A673 (cell line): Measurements from ENCODE around the gene NKX1-1.

Experiments
- EZH2 ChIP-seq: fragments of 200-600 bp; sonication (generic); IDR thresholded peaks from 2 replicates; pipeline ENCODE4 v1.6.1; 2017; ENCODE audit warnings: borderline replicate concordance, low read depth, mild to moderate bottlenecking, mixed read lengths, antibody characterized with exemption, low read length; ENCODE audit not compliant: poor library complexity, severe bottlenecking
- TF ChIP-seq, protein P1 (sequence below): fragments of 300-800, 200-600 bp; sonication (generic); conservative IDR thresholded peaks from 2 replicates; pipeline ENCODE4 v1.5.1; 2017; ENCODE audit warnings: low read depth, mild to moderate bottlenecking, antibody characterized with exemption, low read length, moderate library complexity, mixed read lengths

DNA sequence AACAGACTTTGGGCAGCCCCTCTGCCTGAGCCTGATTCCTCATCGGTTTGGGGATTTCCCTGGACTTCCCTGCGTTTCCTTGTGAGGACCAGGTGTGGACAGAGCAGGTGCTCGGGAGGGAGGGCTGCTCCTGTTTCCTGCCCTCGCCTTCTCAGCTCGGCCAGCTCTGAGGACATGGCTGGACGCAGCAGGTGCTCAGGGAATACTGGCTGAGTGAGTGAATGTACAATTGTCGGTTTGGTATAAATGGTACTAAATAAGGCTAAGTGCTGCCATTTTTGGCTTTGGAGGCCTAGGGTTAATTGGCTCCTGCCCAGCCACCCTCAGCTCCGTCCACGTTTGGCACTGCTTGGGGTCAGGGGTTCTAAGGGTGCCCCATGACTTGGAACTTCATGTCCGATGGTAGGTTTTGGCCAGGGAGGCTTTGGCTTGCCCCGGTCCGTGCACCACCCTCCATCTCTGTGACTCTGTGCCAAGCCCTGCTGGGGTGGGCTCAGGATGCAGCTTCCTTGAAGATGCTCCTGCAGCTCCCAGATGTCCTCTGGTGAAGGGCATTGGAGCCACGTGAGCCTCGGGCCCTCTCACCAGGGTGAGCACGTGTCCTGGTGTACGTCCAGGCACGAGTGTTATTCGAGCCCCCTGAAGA, 45.0 kb upstream of the NKX1-1 start:
- TF ChIP-seq EZH2 = no peak
- TF ChIP-seq, protein P1, sequence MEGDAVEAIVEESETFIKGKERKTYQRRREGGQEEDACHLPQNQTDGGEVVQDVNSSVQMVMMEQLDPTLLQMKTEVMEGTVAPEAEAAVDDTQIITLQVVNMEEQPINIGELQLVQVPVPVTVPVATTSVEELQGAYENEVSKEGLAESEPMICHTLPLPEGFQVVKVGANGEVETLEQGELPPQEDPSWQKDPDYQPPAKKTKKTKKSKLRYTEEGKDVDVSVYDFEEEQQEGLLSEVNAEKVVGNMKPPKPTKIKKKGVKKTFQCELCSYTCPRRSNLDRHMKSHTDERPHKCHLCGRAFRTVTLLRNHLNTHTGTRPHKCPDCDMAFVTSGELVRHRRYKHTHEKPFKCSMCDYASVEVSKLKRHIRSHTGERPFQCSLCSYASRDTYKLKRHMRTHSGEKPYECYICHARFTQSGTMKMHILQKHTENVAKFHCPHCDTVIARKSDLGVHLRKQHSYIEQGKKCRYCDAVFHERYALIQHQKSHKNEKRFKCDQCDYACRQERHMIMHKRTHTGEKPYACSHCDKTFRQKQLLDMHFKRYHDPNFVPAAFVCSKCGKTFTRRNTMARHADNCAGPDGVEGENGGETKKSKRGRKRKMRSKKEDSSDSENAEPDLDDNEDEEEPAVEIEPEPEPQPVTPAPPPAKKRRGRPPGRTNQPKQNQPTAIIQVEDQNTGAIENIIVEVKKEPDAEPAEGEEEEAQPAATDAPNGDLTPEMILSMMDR = no peak
